DND-41 (cell line): ENCODE data around the gene FBXL19.
"Not testable (repeated sequence)": the region's sequence is repeated elsewhere in the genome, so short reads cannot be mapped to it uniquely, and the experiment has no call there.

Experiments used
- ATAC-seq: fragments of 200-7000 bp; cut with Tn5 transposase; 3 replicates; pipeline ENCODE4 v1.9.1; 2021; ENCODE audit warnings: low read depth; ENCODE audit not compliant: insufficient read depth
- DNase-seq: peaks from one replicate; pipeline ENCODE4 v3.0.0-alpha.2; 2020
- H2AFZ ChIP-seq: 2 replicates; pipeline ENCODE4 v1.6.0; 2012; ENCODE audit warnings: low read depth, low read length
- H3K27ac ChIP-seq: 2 replicates; pipeline ENCODE4 v1.5.1; 2012; ENCODE audit warnings: low read length, inconsistent platforms
- H3K27me3 ChIP-seq: fragments of 200-600 bp; sonication (generic); 2 replicates; pipeline ENCODE4 v1.6.0; 2012; ENCODE audit warnings: low read length, mild to moderate bottlenecking, inconsistent platforms; ENCODE audit not compliant: insufficient read depth, poor library complexity
- H3K36me3 ChIP-seq: 2 replicates; pipeline ENCODE4 v1.5.1; 2012; ENCODE audit warnings: low read length, inconsistent platforms; ENCODE audit not compliant: insufficient read depth
- H3K4me1 ChIP-seq: 2 replicates; pipeline ENCODE4 v1.5.1; 2012; ENCODE audit warnings: mild to moderate bottlenecking, low read length; ENCODE audit not compliant: insufficient read depth
- H3K4me2 ChIP-seq: 2 replicates; pipeline ENCODE4 v1.6.0; 2012; ENCODE audit warnings: mild to moderate bottlenecking, moderate library complexity, low read length, inconsistent platforms; ENCODE audit not compliant: insufficient read depth
- H3K4me3 ChIP-seq, 2 experiments: fragments of 200-600 bp in 1 of 2; shearing (Covaris generic) in 1 of 2; 2 replicates each; pipeline ENCODE4 v1.5.1; 2012 to 2016; ENCODE audit warnings: inconsistent platforms in 2 of 2, low read length in 2 of 2, mild to moderate bottlenecking in 2 of 2, low read depth in 1 of 2, moderate library complexity in 1 of 2
- H3K79me2 ChIP-seq: 2 replicates; pipeline ENCODE4 v1.6.0; 2012; ENCODE audit warnings: low read length, inconsistent platforms; ENCODE audit not compliant: insufficient read depth
- H3K9ac ChIP-seq: 2 replicates; pipeline ENCODE4 v1.6.0; 2012; ENCODE audit warnings: low read depth, mild to moderate bottlenecking, inconsistent platforms, low read length, moderate library complexity
- H3K9me3 ChIP-seq: 2 replicates; pipeline ENCODE4 v1.5.1; 2012; ENCODE audit warnings: low read length, moderate library complexity, mild to moderate bottlenecking, inconsistent platforms; ENCODE audit not compliant: insufficient read depth, severe bottlenecking
- H4K20me1 ChIP-seq: 2 replicates; pipeline ENCODE4 v1.6.0; 2012; ENCODE audit warnings: low read length; ENCODE audit not compliant: insufficient read depth
- EZH2 ChIP-seq: IDR thresholded peaks from 3 replicates; pipeline ENCODE4 v1.6.1; 2012; ENCODE audit warnings: borderline replicate concordance, low read depth, mild to moderate bottlenecking, moderate library complexity, low read length, inconsistent platforms; ENCODE audit not compliant: severe bottlenecking
- TF ChIP-seq, protein P1 (sequence below): IDR thresholded peaks from 2 replicates; pipeline ENCODE4 v1.5.1; 2012; ENCODE audit warnings: borderline replicate concordance, low read length, moderate library complexity, mild to moderate bottlenecking; ENCODE audit not compliant: poor library complexity, severe bottlenecking; ENCODE audit errors: extremely low read depth

Gene FBXL19

DNA sequence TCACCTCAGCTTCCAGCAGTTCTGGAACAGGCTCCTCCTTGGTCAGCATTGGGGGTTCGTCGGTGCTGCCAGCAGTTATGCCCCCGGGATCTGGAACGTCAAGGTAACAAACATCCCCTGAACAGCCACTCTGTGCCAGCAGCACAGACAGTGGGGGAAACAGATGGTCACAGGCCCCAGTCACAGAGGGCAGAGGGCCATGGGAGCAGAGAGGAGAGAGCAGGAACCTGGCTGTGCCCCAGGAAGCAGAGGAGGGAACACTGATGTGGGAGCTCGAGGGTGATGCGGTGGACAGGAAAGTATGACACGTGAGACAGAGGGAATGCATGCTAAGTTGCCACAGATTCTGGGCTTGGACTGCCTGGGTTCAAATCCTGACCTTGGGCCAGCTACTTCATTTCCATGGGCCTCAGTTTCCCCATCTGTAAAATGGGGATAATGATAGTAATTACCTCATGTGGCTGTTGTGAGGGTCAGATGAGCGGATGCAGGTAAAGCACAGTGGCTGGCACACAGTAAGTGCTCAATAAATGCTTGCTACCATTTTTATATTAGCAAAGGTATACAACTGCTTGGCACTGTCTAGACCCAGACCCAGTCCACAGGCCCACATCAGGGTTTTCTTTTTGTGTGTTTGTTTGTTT is 34.4 kb upstream of the FBXL19 start:
- ATAC-seq = no peak
- H3K27me3 ChIP-seq = no peaks in the 10 kb centered on the region
- TF ChIP-seq EZH2 = no peak
- TF ChIP-seq, protein P1, sequence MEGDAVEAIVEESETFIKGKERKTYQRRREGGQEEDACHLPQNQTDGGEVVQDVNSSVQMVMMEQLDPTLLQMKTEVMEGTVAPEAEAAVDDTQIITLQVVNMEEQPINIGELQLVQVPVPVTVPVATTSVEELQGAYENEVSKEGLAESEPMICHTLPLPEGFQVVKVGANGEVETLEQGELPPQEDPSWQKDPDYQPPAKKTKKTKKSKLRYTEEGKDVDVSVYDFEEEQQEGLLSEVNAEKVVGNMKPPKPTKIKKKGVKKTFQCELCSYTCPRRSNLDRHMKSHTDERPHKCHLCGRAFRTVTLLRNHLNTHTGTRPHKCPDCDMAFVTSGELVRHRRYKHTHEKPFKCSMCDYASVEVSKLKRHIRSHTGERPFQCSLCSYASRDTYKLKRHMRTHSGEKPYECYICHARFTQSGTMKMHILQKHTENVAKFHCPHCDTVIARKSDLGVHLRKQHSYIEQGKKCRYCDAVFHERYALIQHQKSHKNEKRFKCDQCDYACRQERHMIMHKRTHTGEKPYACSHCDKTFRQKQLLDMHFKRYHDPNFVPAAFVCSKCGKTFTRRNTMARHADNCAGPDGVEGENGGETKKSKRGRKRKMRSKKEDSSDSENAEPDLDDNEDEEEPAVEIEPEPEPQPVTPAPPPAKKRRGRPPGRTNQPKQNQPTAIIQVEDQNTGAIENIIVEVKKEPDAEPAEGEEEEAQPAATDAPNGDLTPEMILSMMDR = no peak

DNA sequence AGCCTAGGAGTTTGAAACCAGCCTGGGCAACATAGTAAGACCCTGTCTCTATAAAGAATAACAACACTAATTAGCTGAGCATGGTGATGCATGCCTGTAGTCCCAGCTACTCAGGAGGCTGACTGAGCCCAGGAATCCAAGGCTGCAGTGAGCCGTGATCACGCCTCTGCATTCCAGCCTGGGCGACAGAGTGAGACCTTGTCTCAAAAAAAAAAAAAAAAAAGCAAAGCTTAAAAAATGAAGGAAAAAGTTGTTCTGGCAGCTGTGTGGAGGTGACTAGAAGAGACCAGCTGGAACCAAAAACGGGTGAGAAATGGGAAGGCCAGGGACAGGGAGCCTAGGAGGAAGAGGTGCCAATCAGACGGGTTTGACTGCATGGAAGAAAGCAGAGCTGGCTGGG is 33.7 kb upstream of the FBXL19 start:
- Histone ChIP-seq H3K27me3 (no peaks in the 10 kb centered on the region), H3K9ac (no peak overlapping the region)
- TF ChIP-seq, protein P1 = no peak
- no peak for TF ChIP-seq EZH2

More for the DNA sequence above, 34.4 kb upstream of the FBXL19 start:
- Histone ChIP-seq H2AFZ (no peak overlapping the region), H3K4me1 (peaks cover 16% of the 10 kb centered on the region), H3K4me3 (no peak overlapping the region), H3K9me3 (no peaks in the 10 kb centered on the region), H3K27ac (no peak overlapping the region), H3K4me2 (no peak overlapping the region), H4K20me1 (no peaks in the 10 kb centered on the region), H3K9ac (no peak overlapping the region), H3K79me2 (peaks cover 8% of the 10 kb centered on the region), H3K36me3 (peaks cover 42% of the 10 kb centered on the region)
- DNase-seq = no peak

DNA sequence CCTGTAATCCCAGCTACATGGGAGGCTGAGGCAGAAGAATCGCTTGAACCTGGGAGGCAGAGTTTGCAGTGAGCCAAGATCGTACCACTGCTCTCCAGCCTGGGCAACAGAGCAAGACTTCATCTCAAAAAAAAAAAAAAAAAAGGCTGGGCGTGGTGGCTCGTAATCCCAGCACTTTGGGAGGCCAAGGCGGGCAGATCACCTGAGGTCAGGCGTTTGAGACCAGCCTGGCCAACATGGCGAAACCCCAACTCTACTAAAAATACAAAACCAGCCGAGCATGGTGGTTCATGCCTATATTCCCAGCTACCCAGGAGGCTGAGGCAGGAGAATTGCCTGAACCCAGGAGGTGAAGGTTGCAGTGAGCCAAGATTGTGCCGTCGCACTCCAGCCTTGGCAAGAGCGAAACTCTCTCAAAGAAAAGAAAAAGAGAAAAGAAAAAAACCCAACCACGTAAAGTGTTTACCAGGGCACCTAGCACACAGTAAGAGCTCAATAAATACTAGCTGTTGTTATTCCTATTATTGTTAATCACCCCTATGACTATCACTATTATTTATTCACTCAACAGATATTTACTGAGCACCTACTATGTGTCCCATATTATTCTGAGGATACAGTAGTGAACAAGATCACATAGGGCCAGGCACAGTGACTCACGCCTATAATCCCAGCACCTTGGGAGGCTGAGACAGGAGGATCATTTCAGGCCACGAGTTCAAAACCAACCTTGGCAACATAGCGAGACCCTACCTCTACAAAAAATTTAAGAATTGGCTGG is 32.1 kb upstream of the FBXL19 start:
- H3K27ac ChIP-seq, H3K4me3 ChIP-seq, H3K79me2 ChIP-seq, ATAC-seq, DNase-seq, H3K4me2 ChIP-seq, H3K9ac ChIP-seq, H4K20me1 ChIP-seq, H3K9me3 ChIP-seq, H2AFZ ChIP-seq, H3K27me3 ChIP-seq: not testable (repeated sequence)
- Histone ChIP-seq H3K36me3 (peaks cover 24% of the 10 kb centered on the region), H3K4me1 (peaks cover 19% of the 10 kb centered on the region)

More for the DNA sequence above, 33.7 kb upstream of the FBXL19 start:
- DNase-seq = no peak
- Histone ChIP-seq H3K9me3 (no peaks in the 10 kb centered on the region), H3K4me3 (no peak overlapping the region), H3K79me2 (peaks cover 8% of the 10 kb centered on the region), H3K4me2 (no peak overlapping the region), H3K4me1 (peaks cover 19% of the 10 kb centered on the region), H3K36me3 (peaks cover 36% of the 10 kb centered on the region), H4K20me1 (no peaks in the 10 kb centered on the region), H2AFZ (no peak overlapping the region), H3K27ac (no peak overlapping the region)
- ATAC-seq = no peak

DNA sequence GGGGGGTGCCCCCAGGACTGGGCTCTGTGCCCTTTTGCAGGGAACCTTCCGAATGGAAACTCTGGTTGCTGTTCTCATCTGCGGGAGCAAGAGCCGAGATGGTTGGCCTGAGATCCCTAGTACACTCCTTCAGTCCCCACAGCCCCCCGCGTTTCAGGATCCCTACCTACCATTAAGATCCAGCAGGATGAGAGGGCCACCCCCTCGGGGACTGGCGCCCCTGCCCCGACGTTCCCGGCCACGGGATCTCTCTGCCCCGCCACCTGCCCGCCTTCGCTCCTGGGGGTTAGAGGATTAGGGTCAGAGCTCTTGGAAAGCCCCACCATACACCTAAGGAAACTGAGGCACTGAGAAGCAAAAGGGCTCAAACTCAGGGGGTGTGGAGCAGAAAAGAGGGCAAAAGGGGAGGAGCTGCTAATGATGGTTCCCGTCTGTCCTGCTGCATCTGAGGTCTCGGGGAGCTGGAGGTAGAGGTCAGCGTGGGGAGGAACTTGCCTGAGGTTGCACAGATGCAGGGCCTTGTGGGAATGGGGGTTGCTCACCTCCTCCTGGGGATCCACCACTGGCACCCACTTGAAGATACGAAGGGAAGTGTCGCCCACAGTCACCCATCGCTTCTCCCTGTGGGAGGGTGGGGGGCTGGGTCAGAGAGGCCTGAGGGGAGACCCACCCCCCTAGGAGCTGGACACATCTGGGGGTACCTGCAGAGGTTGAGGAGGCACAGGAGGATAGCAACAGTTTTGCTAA is 30.5 kb upstream of the FBXL19 start:
- peaks cover 4% of the 10 kb centered on the region for H3K79me2 ChIP-seq
- no peaks in the 10 kb centered on the region for H3K27me3 ChIP-seq
- DNase-seq (no peak), ATAC-seq (no peak; the same call in 2 of the 3 replicates)
- TF ChIP-seq EZH2 = no peak
- TF ChIP-seq, protein P1 = no peak
- H4K20me1 ChIP-seq = no peaks in the 10 kb centered on the region
- peaks cover 15% of the 10 kb centered on the region for H3K36me3 ChIP-seq
- H3K9ac ChIP-seq = peak overlapping the region; percentile 82
- H3K4me1 ChIP-seq = peaks cover 19% of the 10 kb centered on the region
- no peaks in the 10 kb centered on the region for H3K9me3 ChIP-seq
- peak overlapping the region; percentile 38 to 88; a peak in 3 of 4 replicates for H3K4me3 ChIP-seq
- peak overlapping the region; percentile 84 for H3K27ac ChIP-seq
- H2AFZ ChIP-seq = peak overlapping the region; percentile 80
- peak overlapping the region; percentile 97 for H3K4me2 ChIP-seq
